GM19452 (cell line): ENCODE results near the gene NIM1K.
A peak's percentile ranks its signal among the peaks of the same experiment; 100 is the strongest.
"Not testable (repeated sequence)": the region's sequence is repeated elsewhere in the genome, so short reads cannot be mapped to it uniquely, and the experiment has no call there.

Source experiments
- ATAC-seq: cut with Tn5 transposase; IDR thresholded peaks from one replicate; pipeline ENCODE4 v1.9.1; 2021; ENCODE audit not compliant: unreplicated experiment

NIM1K gene

DNA sequence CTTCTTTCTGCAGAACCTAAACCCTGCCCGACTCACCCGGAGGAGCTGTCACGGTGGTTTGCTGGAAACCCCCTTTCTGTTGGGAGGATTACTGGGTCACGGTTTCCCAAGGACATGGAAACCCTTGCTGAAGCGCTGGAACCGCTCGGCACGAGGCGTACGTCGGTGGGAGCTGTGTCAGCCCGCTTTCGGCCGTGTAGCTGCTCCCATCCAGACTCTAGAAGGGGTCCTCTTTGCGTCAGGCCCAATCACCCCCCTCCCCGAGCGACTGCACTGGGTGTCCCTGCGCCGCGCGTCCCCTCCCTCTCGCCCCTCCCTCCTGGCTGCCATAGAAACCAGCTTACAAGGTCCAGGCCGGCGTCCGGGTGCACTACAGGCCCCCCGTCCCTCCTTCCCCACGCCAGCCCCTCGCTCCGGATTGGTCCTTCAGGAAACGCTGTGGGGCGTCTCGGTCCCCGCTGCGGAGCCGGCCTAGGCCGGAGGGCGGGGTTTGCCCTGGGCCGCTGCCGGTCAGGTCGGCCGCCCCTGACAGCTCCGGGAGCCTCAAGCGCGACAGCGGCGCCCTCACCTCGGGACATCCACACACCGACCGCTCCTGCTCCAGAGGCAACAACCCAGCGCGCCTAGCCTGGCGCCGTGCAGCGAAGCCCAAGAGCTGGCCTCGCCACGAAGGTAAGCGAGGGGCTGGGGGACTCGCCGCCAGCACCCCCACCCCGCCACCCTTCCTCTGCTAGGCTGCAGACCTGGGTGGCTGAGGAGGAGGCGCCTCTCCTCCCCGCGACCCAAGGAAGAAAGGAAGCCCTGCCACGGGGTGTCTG is at the start of gene NIM1K:
NIM1K (plus strand) TSS at position 486 of the 818 bp plus-strand sequence. CDS start 53,551 bp downstream, outside the sequence.
- ATAC-seq: peak; percentile 77

- ATAC-seq: no peak
Measured at GRCh38 chr5:43145071-43145470, 47.0 kb upstream of the NIM1K start.

DNA sequence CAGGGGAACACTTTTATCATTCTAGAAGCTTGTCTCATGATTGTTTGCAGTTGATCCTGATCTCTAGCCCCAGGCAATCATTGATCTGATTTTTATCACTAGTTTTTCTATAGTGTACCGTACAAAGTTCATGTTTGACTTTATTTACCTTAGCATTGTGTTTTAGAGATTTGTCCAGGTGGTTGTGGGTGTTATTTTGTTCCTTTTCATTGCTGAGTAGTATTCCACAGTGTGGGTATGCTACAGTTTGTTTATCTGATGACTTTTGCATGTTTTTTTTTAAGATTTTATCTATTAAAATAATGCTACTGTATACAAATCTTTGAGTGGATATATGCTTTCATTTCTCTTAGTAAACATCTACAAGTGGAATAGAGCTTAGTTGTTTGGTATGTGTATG is 45.1 kb upstream of the NIM1K start:
- no peak for ATAC-seq

DNA sequence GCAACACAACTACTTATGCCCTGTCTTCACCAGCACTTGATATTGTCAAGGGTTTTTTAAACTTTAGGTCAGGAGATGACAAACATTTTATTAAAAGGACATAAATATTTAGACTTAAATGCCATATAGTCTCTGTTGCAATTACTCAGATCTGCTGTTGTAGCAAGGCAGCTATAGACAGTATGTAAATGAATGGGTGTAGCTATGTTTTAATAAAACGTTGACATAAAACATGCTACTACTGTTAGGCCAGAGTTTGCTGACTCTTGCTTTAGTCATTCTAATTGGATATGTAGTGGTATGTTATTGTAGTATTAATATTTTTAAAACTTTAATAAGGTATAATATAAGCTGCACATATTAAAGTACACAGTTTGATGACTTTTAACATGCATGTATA is 43.6 kb upstream of the NIM1K start:
- no peak for ATAC-seq

- no peak for ATAC-seq
Measured at GRCh38 chr5:43149231-43149630, 42.8 kb upstream of the NIM1K start.

- ATAC-seq: no peak
Measured at GRCh38 chr5:43150075-43150474, 42.0 kb upstream of the NIM1K start.

- ATAC-seq: no peak
Measured at GRCh38 chr5:43150748-43151147, 41.3 kb upstream of the NIM1K start.

DNA sequence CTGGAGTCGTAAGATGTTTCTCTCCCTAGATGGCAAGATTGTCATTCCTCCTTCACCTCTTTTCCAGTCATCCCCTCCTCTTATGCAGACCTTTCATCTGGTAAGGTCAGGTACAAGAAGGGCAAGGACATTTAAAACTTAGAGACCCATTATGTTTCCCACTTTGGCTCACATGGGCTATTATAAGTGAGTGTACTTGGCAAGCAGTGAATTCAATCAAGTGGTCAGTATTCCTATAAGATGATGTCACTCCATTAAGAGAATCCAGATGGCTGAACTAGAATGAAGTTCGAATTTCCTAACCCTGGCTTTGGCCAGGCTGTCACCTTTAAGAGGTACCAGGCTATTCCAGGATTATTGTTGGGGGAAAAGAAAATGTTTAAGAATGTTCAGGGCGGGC is 39.1 kb upstream of the NIM1K start:
- no peak for ATAC-seq

- no peak for ATAC-seq
Measured at GRCh38 chr5:43154469-43154868, 37.6 kb upstream of the NIM1K start.

- ATAC-seq: no peak
Measured at GRCh38 chr5:43155394-43156096, 36.5 kb upstream of the NIM1K start.

- ATAC-seq: no peak
Measured at GRCh38 chr5:43156388-43156787, 35.6 kb upstream of the NIM1K start.

- ATAC-seq: no peak
Measured at GRCh38 chr5:43157068-43157467, 35.0 kb upstream of the NIM1K start.

GRCh38 chr5:43161244-43161643 is 30.8 kb upstream of the NIM1K start:
- ATAC-seq: no peak

GRCh38 chr5:43164801-43165200 is 27.2 kb upstream of the NIM1K start:
- not testable (repeated sequence) for ATAC-seq

DNA sequence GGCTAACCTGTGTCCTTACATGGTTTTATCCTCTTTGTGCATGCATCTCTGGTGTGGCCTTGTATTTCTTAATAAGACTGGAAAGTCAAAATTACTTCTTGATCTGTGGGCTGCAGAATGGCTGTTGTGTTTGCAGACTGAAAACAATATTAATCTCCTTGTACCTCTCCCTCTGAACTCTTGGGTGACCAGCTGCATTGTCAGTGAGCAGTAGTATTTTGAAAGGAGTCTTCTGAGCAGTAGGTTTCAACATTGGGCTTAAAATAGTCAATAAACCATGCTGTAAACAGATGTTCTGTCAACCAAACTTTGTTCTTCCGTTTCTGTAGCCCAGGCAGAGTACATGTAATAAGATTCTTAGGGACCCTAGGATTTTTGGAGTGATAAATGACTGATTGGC is 26.7 kb upstream of the NIM1K start:
- ATAC-seq: no peak

DNA sequence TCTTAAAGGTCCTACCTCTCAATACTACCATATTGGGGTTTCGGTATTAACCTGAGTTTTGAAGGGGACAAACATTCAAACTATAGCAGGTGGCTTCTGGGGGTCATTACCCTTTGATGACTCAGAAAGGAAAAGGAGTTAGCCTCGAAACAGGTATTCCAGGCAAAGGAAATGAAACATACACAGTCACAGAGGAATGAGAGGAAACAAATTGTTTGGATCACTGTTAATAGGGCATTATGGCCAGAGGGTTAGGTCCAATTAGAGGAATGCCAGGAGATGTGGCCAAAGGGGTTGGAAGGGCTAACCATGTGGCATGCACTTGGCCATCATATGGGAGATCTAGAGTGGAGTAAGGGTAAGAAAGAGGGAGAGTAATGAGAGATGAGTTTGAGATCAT is 23.9 kb upstream of the NIM1K start:
- ATAC-seq: no peak

DNA sequence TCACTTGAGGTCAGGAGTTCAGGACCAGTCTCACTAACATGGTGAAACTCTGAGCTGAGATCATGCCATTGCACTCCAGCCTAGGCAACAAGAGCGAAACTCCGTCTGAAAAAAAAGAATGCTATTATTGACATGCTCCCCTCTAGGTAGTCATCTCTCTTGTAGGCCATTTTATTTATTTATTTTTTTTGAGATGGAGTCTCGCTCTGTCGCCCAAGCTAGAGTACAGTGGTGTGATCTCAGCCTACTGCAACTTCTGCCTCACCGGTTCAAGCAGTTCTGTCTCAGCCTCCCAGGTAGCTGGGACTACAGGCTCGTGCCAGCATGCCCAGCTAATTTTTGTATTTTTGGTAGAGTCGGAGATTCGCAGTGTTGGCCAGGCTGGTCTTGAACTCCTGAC is 20.6 kb upstream of the NIM1K start:
- no peak for ATAC-seq

GRCh38 chr5:43171926-43172325 is 20.1 kb upstream of the NIM1K start:
- no peak for ATAC-seq

DNA sequence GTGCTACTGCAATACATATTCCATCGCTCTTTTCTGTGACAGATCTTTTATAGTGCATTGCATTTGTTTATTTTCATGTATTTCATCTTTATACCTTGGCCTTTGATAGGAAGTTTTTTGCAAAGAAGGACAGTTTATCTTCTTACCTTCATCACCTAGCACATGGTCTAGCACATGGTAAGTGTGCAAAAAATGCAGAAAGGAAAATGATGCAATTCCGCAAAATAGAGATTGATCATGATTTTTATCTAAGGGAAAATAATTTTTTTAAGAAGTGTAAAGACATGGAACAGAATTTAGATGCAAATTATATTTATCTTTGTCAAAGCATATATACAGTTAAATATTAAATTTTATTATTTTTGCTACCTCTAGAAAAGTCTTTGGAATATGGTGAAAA is 19.2 kb upstream of the NIM1K start:
- ATAC-seq: no peak

DNA sequence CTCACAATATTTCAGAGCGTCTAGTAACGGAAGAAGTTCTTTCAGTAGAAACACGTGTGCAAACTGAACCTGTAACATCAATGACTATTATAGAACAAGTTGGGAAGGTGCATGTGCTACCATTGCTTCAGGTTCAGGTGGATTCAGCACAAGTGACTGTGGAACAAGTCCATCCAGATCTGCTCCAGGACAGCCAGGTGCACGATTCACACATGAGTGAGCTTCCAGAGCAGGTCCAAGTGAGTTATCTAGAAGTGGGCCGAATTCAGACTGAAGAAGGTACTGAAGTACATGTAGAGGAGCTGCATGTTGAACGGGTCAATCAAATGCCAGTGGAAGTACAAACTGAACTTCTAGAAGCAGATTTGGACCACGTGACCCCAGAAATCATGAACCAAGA is 17.4 kb upstream of the NIM1K start:
- no peak for ATAC-seq

DNA sequence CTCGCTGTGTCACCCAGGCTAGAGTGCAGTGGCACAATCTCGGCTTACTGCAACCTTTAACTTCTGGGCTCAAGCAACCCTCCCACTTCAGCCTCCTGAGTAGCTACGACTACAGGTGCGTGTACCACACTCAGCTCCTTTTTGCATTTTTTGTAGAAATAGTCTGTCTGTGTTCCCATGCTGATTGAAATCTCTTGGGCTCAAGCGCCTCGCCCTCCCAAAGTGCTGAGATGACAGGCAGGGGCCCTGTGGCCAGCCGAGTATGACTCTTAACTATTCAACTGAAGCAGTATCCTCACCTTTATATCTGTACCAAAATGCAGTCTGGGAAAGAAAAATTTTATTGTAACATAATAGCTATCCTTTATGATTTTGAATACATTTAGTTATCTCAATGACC is 12.2 kb upstream of the NIM1K start:
- no peak for ATAC-seq

DNA sequence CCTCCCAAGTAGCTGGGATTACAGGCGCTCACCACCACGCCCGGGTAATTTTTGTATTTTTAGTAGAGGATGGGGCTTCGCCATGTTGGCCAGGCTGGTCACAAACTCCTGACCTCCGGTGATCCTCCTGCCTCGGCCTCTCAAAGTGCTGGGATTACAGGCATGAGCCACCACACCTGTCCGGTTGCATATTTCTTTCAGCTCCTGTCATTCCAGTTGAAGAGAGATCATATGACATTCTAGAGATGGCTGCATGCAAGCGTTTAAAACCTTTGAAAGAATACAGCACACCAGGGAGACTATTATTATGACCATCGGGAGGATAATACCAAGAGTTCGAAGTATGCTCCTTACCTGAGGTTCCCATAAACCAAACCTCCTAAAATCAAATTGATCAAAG is 9.6 kb upstream of the NIM1K start:
- ATAC-seq: no peak
